PC-3 (cell line): ENCODE data around the gene KIF18B. TPM values are rescaled to one million over a fixed set of nuclear protein-coding genes. Genes with fewer than 3 reads are reported as not detected.

Source experiments
- ATAC-seq: fragments of 200-7000 bp; cut with Tn5 transposase; 2 replicates; pipeline ENCODE4 v1.9.1; 2020; ENCODE audit warnings: mild to moderate bottlenecking, moderate library complexity
- BruUV-seq: library from RNA; stranded (reverse); fragments of 400-500 nt; replicated peaks from 2 replicates; lab custom pipeline; 2021; lab: Mats Ljungman, UMichigan
- CTCF ChIA-PET: fragments of 300-600 bp; sonication (Branson Sonifier 250); formaldehyde crosslinking; loops from one replicate; lab custom pipeline; 2022; ENCODE audit warnings: antibody characterized with exemption; lab: Charles Lee
- POLR2A ChIA-PET: fragments of 300-600 bp; sonication (Branson Sonifier 250); formaldehyde crosslinking; loops from one replicate; lab custom pipeline; 2022; ENCODE audit warnings: antibody characterized with exemption; ENCODE audit not compliant: unreplicated experiment; lab: Charles Lee
- DNase-seq: peaks from one replicate; pipeline ENCODE4 v3.0.0-alpha.2; 2015
- H2AFZ ChIP-seq: fragments of 300-600 bp; sonication (generic); 2 replicates; pipeline ENCODE4 v1.6.0; 2016; ENCODE audit warnings: antibody characterized with exemption, low read length
- H3F3A ChIP-seq: fragments of 300-600 bp; sonication (generic); one replicate; pipeline ENCODE4 v1.6.0; 2017; ENCODE audit warnings: antibody characterized with exemption, low read length, control low read depth, mild to moderate bottlenecking; ENCODE audit not compliant: unreplicated experiment
- H3K27ac ChIP-seq: fragments of 300-600 bp; sonication (generic); 2 replicates; pipeline ENCODE4 v1.5.1; 2016; ENCODE audit warnings: mild to moderate bottlenecking, low read length
- H3K27me3 ChIP-seq: fragments of 300-600 bp; sonication (generic); 2 replicates; pipeline ENCODE4 v1.6.1; 2016; ENCODE audit warnings: low read length, mixed read lengths
- H3K36me3 ChIP-seq: fragments of 300-600 bp; sonication (generic); 2 replicates; pipeline ENCODE4 v1.6.1; 2016; ENCODE audit warnings: low read depth, mixed run types, low read length, mixed read lengths
- H3K4me1 ChIP-seq: fragments of 300-600 bp; sonication (generic); 2 replicates; pipeline ENCODE4 v1.5.1; 2016; ENCODE audit warnings: low read length; ENCODE audit not compliant: insufficient read depth
- H3K4me2 ChIP-seq: fragments of 300-600 bp; sonication (generic); 2 replicates; pipeline ENCODE4 v1.6.0; 2016; ENCODE audit warnings: low read length
- H3K4me3 ChIP-seq: fragments of 300-600 bp; sonication (generic); 2 replicates; pipeline ENCODE4 v1.5.1; 2016; ENCODE audit warnings: mild to moderate bottlenecking, low read length, mixed read lengths
- H3K79me2 ChIP-seq: fragments of 300-600 bp; sonication (generic); 2 replicates; pipeline ENCODE4 v1.6.1; 2017; ENCODE audit warnings: low read length, mixed read lengths
- H3K9ac ChIP-seq: fragments of 300-600 bp; sonication (generic); 2 replicates; pipeline ENCODE4 v1.6.0; 2016; ENCODE audit warnings: mild to moderate bottlenecking, low read length
- H3K9me2 ChIP-seq: fragments of 300-600 bp; sonication (generic); replicated peaks from 2 replicates; pipeline ENCODE4 v1.6.1; 2016; ENCODE audit warnings: mixed run types, low read length, mixed read lengths
- H3K9me3 ChIP-seq: fragments of 300-600 bp; sonication (generic); 2 replicates; pipeline ENCODE4 v1.6.1; 2016; ENCODE audit warnings: low read length, mixed read lengths
- H4K20me1 ChIP-seq: fragments of 300-600 bp; sonication (generic); 2 replicates; pipeline ENCODE4 v1.6.1; 2016; ENCODE audit warnings: low read length, mixed read lengths
- CTCF ChIP-seq: fragments of 300-600 bp; sonication (generic); conservative IDR thresholded peaks from 2 replicates; pipeline ENCODE4 v1.5.1; 2017; ENCODE audit warnings: antibody characterized with exemption, low read depth, mild to moderate bottlenecking, low read length
- EZH2 ChIP-seq: fragments of 300-600 bp; sonication (generic); IDR thresholded peaks from one replicate; pipeline ENCODE4 v1.6.1; 2017; ENCODE audit warnings: antibody characterized with exemption, mild to moderate bottlenecking, low read length; ENCODE audit not compliant: unreplicated experiment
- EZH2phosphoT487 ChIP-seq: fragments of 300-600 bp; sonication (generic); IDR thresholded peaks from 2 replicates; pipeline ENCODE4 v1.6.1; 2018; ENCODE audit warnings: mild to moderate bottlenecking, antibody characterized with exemption, low read length, borderline replicate concordance
- intact Hi-C: fragments of 100-400 bp; cut with micrococcal nuclease; formaldehyde crosslinking; loops from 2 replicates; pipeline ENCODE4 v1.9.0; 2023
- total RNA-seq: library from RNA; depleted of rRNA; stranded (reverse); fragments of >200 nt; gene quantifications from 2 replicates; pipeline ENCODE4 v1.2.3, GENCODE V29; 2014

KIF18B gene
- total RNA-seq, 1 experiment from 2014 or later: 25.0 TPM

- ATAC-seq: no peak
- no peaks in the 10 kb centered on the region for H3K27me3 ChIP-seq
- H3K79me2 ChIP-seq: peaks cover 70% of the 10 kb centered on the region
- no peak overlapping the region for H3K27ac ChIP-seq
- no peak overlapping the region for H3K4me3 ChIP-seq
- TF ChIP-seq CTCF: no peak
- no peak for TF ChIP-seq EZH2
- TF ChIP-seq EZH2phosphoT487: no peak
- DNase-seq: no peak
- POLR2A ChIA-PET: interaction anchor here (0.6 kb wide), 1 partner anchor 79 kb away, joined by 4 read pairs; no protein-coding TSS in a partner anchor
- intact Hi-C loops: no loop called here
- BruUV-seq: no TSS peak
- H3K9me2 ChIP-seq: no peaks in the 10 kb centered on the region
- CTCF ChIA-PET: no interaction called here
- H3K4me1 ChIP-seq: no peaks in the 10 kb centered on the region
- no peak overlapping the region for H3K4me2 ChIP-seq
- H3K9me3 ChIP-seq: no peaks in the 10 kb centered on the region
- H3K36me3 ChIP-seq: peaks cover 52% of the 10 kb centered on the region
- H4K20me1 ChIP-seq: peaks cover 32% of the 10 kb centered on the region; the same call in 1 of the 2 replicates
- H3K9ac ChIP-seq: no peak overlapping the region
- no peak overlapping the region for H2AFZ ChIP-seq
- H3F3A ChIP-seq: no peaks in the 10 kb centered on the region
Measured at GRCh38 chr17:44889003-44889402, 58.6 kb downstream of the KIF18B start.

- H3K27ac ChIP-seq: no peak overlapping the region
- H3K9me3 ChIP-seq: no peaks in the 10 kb centered on the region
- H4K20me1 ChIP-seq: peaks cover 32% of the 10 kb centered on the region; the same call in 1 of the 2 replicates
- no peak overlapping the region for H3K9ac ChIP-seq
- H3K9me2 ChIP-seq: no peaks in the 10 kb centered on the region
- TF ChIP-seq EZH2phosphoT487: no peak
- no peak for TF ChIP-seq CTCF
- no peak for TF ChIP-seq EZH2
- ChIA-PET CTCF (no interaction called here), POLR2A (no interaction called here)
- no TSS peak for BruUV-seq
- H3K4me2 ChIP-seq: no peak overlapping the region
- ATAC-seq (no peak), DNase-seq (no peak)
- H3K79me2 ChIP-seq: peaks cover 66% of the 10 kb centered on the region
- no peaks in the 10 kb centered on the region for H3K27me3 ChIP-seq
- no peak overlapping the region for H3K4me3 ChIP-seq
- peaks cover 53% of the 10 kb centered on the region for H3K36me3 ChIP-seq
- H3K4me1 ChIP-seq: no peaks in the 10 kb centered on the region
- intact Hi-C loops: no loop called here
- no peak overlapping the region for H2AFZ ChIP-seq
- H3F3A ChIP-seq: no peaks in the 10 kb centered on the region
Measured at GRCh38 chr17:44887971-44888954, 59.3 kb downstream of the KIF18B start.

- no TSS peak for BruUV-seq
- no peaks in the 10 kb centered on the region for H3K9me3 ChIP-seq
- H3K4me1 ChIP-seq: no peaks in the 10 kb centered on the region
- DNase-seq (no peak), ATAC-seq (no peak)
- no peaks in the 10 kb centered on the region for H3F3A ChIP-seq
- no peak overlapping the region for H3K27ac ChIP-seq
- H3K79me2 ChIP-seq: peaks cover 56% of the 10 kb centered on the region
- H3K9me2 ChIP-seq: no peaks in the 10 kb centered on the region
- peaks cover 52% of the 10 kb centered on the region for H3K36me3 ChIP-seq
- no peak overlapping the region for H3K9ac ChIP-seq
- ChIA-PET POLR2A (no interaction called here), CTCF (no interaction called here)
- H2AFZ ChIP-seq: no peak overlapping the region
- H3K4me3 ChIP-seq: no peak overlapping the region
- peaks cover 32% of the 10 kb centered on the region; the same call in 1 of the 2 replicates for H4K20me1 ChIP-seq
- H3K27me3 ChIP-seq: no peaks in the 10 kb centered on the region
- intact Hi-C loops: no loop called here
- H3K4me2 ChIP-seq: no peak overlapping the region
- no peak for TF ChIP-seq EZH2
- no peak for TF ChIP-seq EZH2phosphoT487
- TF ChIP-seq CTCF: no peak
Measured at GRCh38 chr17:44887016-44887415, 60.6 kb downstream of the KIF18B start.
